A549 (cell line): Measurements from ENCODE around the gene BLMH. TPM values are rescaled to one million over a fixed set of nuclear protein-coding genes. Genes with fewer than 3 reads are reported as not detected.

ENCODE experiments used
- ATAC-seq, 2 experiments: fragments of 200-7000 bp in 1 of 2; fragments of >200 bp in 1 of 2; cut with Nextera tagmentation in 1 of 2; cut with Tn5 transposase in 1 of 2; 3 replicates each; pipeline versions ENCODE4 v1.8.0 to v1.9.1; 2018 to 2020; ENCODE audit warnings: mild to moderate bottlenecking in 1 of 2, moderate library complexity in 1 of 2
- CTCF ChIA-PET: fragments of 300-600 bp; sonication (Branson Sonifier 250); formaldehyde crosslinking; extraction: SDS; loops from one replicate; lab custom pipeline; 2021; ENCODE audit warnings: antibody characterized with exemption, inconsistent platforms; lab: Yijun Ruan, JAX
- POLR2A ChIA-PET: fragments of 350-600 bp; formaldehyde crosslinking; extraction: SDS; loops from one replicate; lab custom pipeline; 2021; ENCODE audit warnings: antibody characterized with exemption, inconsistent platforms; lab: Yijun Ruan, JAX
- DNase-seq, 2 experiments: peaks; one replicate each; pipeline versions ENCODE4 v3.0.0 to v3.0.0-alpha.2; 2011 to 2016; ENCODE audit warnings: low read depth in 1 of 2, low spot score in 1 of 2
- FAIRE-seq: peaks from 2 replicates; lab custom pipeline; 2011; peaks lifted over from hg19 to GRCh38; lab: Jason Lieb, UNC
- H3K27ac ChIP-seq, 2 experiments: fragments of >200 bp; sonication (Bioruptor Twin); formaldehyde crosslinking; 3 replicates each; pipeline ENCODE4 v1.5.1; 2016 to 2017
- H3K4me1 ChIP-seq: fragments of >200 bp; sonication (Bioruptor Twin); formaldehyde crosslinking; 3 replicates; pipeline ENCODE4 v1.6.1; 2016
- H3K4me2 ChIP-seq: fragments of >200 bp; sonication (Bioruptor Twin); formaldehyde crosslinking; 3 replicates; pipeline ENCODE4 v1.6.1; 2016
- H3K4me3 ChIP-seq: fragments of >200 bp; sonication (Bioruptor Twin); formaldehyde crosslinking; 3 replicates; pipeline ENCODE4 v1.5.1; 2016
- H3K9me3 ChIP-seq: fragments of >200 bp; sonication (Bioruptor Twin); formaldehyde crosslinking; 3 replicates; pipeline ENCODE4 v1.6.1; 2016
- BHLHE40 ChIP-seq: IDR thresholded peaks from 2 replicates; pipeline ENCODE4 v1.6.1; 2012; ENCODE audit warnings: low read depth, low read length, inconsistent platforms
- CBX2 ChIP-seq: fragments of 200-600 bp; sonication (generic); IDR thresholded peaks from 2 replicates; pipeline ENCODE4 v1.6.1; 2016; ENCODE audit warnings: low read depth, mild to moderate bottlenecking, borderline replicate concordance
- E2F6 ChIP-seq: IDR thresholded peaks from 2 replicates; pipeline ENCODE4 v1.6.1; 2012; ENCODE audit warnings: low read depth, borderline replicate concordance
- ESRRA ChIP-seq: fragments of 150-350 bp; IDR thresholded peaks from 2 replicates; pipeline ENCODE4 v1.6.1; 2014; ENCODE audit warnings: mild to moderate bottlenecking, low read length, borderline replicate concordance
- FOSB ChIP-seq: fragments of 250-450 bp; sonication (Bioruptor Pico); IDR thresholded peaks from 2 replicates; pipeline ENCODE4 v1.5.0; 2020; ENCODE audit warnings: mild to moderate bottlenecking, moderate library complexity
- FOSL2 ChIP-seq, 2 experiments: fragments of 450-650 bp in 1 of 2; fragments of >200 bp in 1 of 2; sonication (Bioruptor Twin) in 1 of 2; formaldehyde crosslinking; IDR thresholded peaks; 2 replicates each; pipeline versions ENCODE4 v1.5.0 to v1.6.1; 2016 to 2020; ENCODE audit warnings: mild to moderate bottlenecking in 1 of 2, moderate library complexity in 1 of 2
- HOXB13 ChIP-seq: fragments of 250-450 bp; sonication (Bioruptor Pico); IDR thresholded peaks from 2 replicates; pipeline ENCODE4 v1.5.0; 2020; ENCODE audit warnings: low read depth, mild to moderate bottlenecking, moderate library complexity
- KDM1A ChIP-seq: fragments of 200-600 bp; sonication (generic); IDR thresholded peaks from 2 replicates; pipeline ENCODE4 v1.6.1; 2016; ENCODE audit warnings: low read depth, mild to moderate bottlenecking
- KDM5A ChIP-seq: fragments of 200-600 bp; sonication (generic); IDR thresholded peaks from 2 replicates; pipeline ENCODE4 v1.6.1; 2016; ENCODE audit warnings: antibody characterized with exemption, mild to moderate bottlenecking
- MAFK ChIP-seq: fragments of 450-650 bp; IDR thresholded peaks from 2 replicates; pipeline ENCODE4 v1.6.1; 2014; ENCODE audit not compliant: partially characterized antibody
- MAZ ChIP-seq: fragments of 150-350 bp; IDR thresholded peaks from 2 replicates; pipeline ENCODE4 v1.6.1; 2014; ENCODE audit warnings: antibody characterized with exemption, low read depth, low read length, borderline replicate concordance
- MYC ChIP-seq: IDR thresholded peaks from 2 replicates; pipeline ENCODE4 v1.6.1; 2012; ENCODE audit warnings: mild to moderate bottlenecking, inconsistent platforms, low read length, improper control_type of control experiment, borderline replicate concordance
- POLR2A ChIP-seq: IDR thresholded peaks from 2 replicates; pipeline ENCODE4 v1.6.1; 2012; ENCODE audit warnings: mild to moderate bottlenecking, low read length
- REST ChIP-seq: fragments of 200-600 bp; sonication (generic); IDR thresholded peaks from 2 replicates; pipeline ENCODE4 v1.6.1; 2016; ENCODE audit warnings: antibody characterized with exemption, mild to moderate bottlenecking, moderate library complexity
- TFCP2L1 ChIP-seq: fragments of 250-450 bp; sonication (Bioruptor Pico); IDR thresholded peaks from 2 replicates; pipeline ENCODE4 v1.5.0; 2021; ENCODE audit warnings: mild to moderate bottlenecking
- TP53 ChIP-seq: fragments of 250-450 bp; sonication (Bioruptor Pico); IDR thresholded peaks from 2 replicates; pipeline ENCODE4 v1.5.0; 2021; ENCODE audit warnings: mild to moderate bottlenecking, moderate library complexity
- WGBS: methylation state at CpG from one replicate; pipeline ENCODE4 v1.1.6; 2017; ENCODE audit errors: missing lambda C conversion rate; 5-methylcytosine and 5-hydroxymethylcytosine counted together
- polyA plus RNA-seq, 4 experiments: library from polyadenylated mRNA; depleted of rRNA in 3 of 4; stranded (reverse); fragments of >200 nt; fragmentation: RNase III in 1 of 4; extraction: RNeasy Plus Mini Kit Qiagen cat#74134 plus additional on column Dnase treatment in 1 of 4; gene quantifications; 2 replicates in 3 of 4; 3 replicates in 1 of 4; pipeline ENCODE4 v1.2.3, GENCODE V29; 2011 to 2017
- TF ChIP-seq, protein P1 (sequence below): fragments of 250-450 bp; sonication (Bioruptor Pico); IDR thresholded peaks from 2 replicates; pipeline ENCODE4 v1.5.0; 2020; ENCODE audit warnings: low read depth, mild to moderate bottlenecking, moderate library complexity
- TF ChIP-seq, protein P2 (sequence below): fragments of >200 bp; sonication (Bioruptor Twin); formaldehyde crosslinking; IDR thresholded peaks from 3 replicates; pipeline ENCODE4 v1.5.1; 2016
- TF ChIP-seq, protein P3 (sequence below): fragments of >200 bp; sonication (Bioruptor Twin); formaldehyde crosslinking; IDR thresholded peaks from 3 replicates; pipeline ENCODE4 v1.6.1; 2016

Gene BLMH
- polyA plus RNA-seq, 2 of the 4 experiments (the other 2 are of a cell fraction), result 38.5 to 66.4 TPM

- Histone ChIP-seq H3K9me3 (no peaks in the 10 kb centered on the region), H3K4me1 (no peaks in the 10 kb centered on the region), H3K4me2 (no peak overlapping the region), H3K4me3 (no peak overlapping the region), H3K27ac (no peak overlapping the region)
- no peak for TF ChIP-seq ESRRA
- no peak for TF ChIP-seq MAZ
- TF ChIP-seq, protein P1, sequence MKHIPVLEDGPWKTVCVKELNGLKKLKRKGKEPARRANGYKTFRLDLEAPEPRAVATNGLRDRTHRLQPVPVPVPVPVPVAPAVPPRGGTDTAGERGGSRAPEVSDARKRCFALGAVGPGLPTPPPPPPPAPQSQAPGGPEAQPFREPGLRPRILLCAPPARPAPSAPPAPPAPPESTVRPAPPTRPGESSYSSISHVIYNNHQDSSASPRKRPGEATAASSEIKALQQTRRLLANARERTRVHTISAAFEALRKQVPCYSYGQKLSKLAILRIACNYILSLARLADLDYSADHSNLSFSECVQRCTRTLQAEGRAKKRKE (CRISPR knock-in tag), result no peak
- ATAC-seq (no peak), FAIRE-seq (no peak), DNase-seq (no peak)
- CTCF ChIA-PET, result interaction anchor here (0.6 to 1.5 kb wide), 4 partner anchors 23 to 148 kb away, joined by 3 to 5 read pairs (median 4); no protein-coding TSS in a partner anchor
- POLR2A ChIA-PET, result no interaction called here
These were observed 39.8 kb downstream of the BLMH start for GRCh38 chr17:30251931-30252330.

GRCh38 chr17:30249460-30249859, 42.3 kb downstream of the BLMH start:
- WGBS, result 93% methylated on average over 5 of the region's 5 CpGs
- CTCF ChIA-PET, result interaction anchor here (1.0 to 2.3 kb wide), 5 partner anchors 12 to 156 kb away, joined by 3 to 10 read pairs (median 5); no protein-coding TSS in a partner anchor
- POLR2A ChIA-PET, result no interaction called here
- H3K4me2 ChIP-seq, result no peak overlapping the region
- TF ChIP-seq MAFK (no peak), POLR2A (no peak), REST (no peak), FOSB (CRISPR knock-in tag) (no peak), CBX2 (no peak), BHLHE40 (no peak), KDM5A (no peak), E2F6 (no peak)
- TF ChIP-seq, protein P2, sequence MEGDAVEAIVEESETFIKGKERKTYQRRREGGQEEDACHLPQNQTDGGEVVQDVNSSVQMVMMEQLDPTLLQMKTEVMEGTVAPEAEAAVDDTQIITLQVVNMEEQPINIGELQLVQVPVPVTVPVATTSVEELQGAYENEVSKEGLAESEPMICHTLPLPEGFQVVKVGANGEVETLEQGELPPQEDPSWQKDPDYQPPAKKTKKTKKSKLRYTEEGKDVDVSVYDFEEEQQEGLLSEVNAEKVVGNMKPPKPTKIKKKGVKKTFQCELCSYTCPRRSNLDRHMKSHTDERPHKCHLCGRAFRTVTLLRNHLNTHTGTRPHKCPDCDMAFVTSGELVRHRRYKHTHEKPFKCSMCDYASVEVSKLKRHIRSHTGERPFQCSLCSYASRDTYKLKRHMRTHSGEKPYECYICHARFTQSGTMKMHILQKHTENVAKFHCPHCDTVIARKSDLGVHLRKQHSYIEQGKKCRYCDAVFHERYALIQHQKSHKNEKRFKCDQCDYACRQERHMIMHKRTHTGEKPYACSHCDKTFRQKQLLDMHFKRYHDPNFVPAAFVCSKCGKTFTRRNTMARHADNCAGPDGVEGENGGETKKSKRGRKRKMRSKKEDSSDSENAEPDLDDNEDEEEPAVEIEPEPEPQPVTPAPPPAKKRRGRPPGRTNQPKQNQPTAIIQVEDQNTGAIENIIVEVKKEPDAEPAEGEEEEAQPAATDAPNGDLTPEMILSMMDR, result no peak
- TF ChIP-seq, all 56 proteins: peak for 0
- no peaks in the 10 kb centered on the region for H3K4me1 ChIP-seq
- H3K27ac ChIP-seq, result no peak overlapping the region
- DNase-seq (no peak), FAIRE-seq (no peak), ATAC-seq (no peak)
- no peaks in the 10 kb centered on the region for H3K9me3 ChIP-seq
- no peak overlapping the region for H3K4me3 ChIP-seq

GRCh38 chr17:30248786-30249185, 43.0 kb downstream of the BLMH start:
- ATAC-seq, result no peak
- DNase-seq, result no peak
- Histone ChIP-seq H3K9me3 (no peaks in the 10 kb centered on the region), H3K4me3 (no peak overlapping the region), H3K4me2 (no peak overlapping the region), H3K27ac (no peak overlapping the region), H3K4me1 (no peaks in the 10 kb centered on the region)
- TF ChIP-seq, protein P3, sequence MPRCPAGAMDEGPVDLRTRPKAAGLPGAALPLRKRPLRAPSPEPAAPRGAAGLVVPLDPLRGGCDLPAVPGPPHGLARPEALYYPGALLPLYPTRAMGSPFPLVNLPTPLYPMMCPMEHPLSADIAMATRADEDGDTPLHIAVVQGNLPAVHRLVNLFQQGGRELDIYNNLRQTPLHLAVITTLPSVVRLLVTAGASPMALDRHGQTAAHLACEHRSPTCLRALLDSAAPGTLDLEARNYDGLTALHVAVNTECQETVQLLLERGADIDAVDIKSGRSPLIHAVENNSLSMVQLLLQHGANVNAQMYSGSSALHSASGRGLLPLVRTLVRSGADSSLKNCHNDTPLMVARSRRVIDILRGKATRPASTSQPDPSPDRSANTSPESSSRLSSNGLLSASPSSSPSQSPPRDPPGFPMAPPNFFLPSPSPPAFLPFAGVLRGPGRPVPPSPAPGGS, result no peak
- TF ChIP-seq CBX2 (no peak), FOSL2 (IDR thresholded peaks at IDR 0.05) (no peak), FOSL2 (CRISPR knock-in tag; IDR thresholded peaks at IDR 0.05) (no peak), FOSB (CRISPR knock-in tag) (no peak), MYC (no peak), TFCP2L1 (CRISPR knock-in tag) (no peak), TP53 (CRISPR knock-in tag) (no peak), HOXB13 (CRISPR knock-in tag) (no peak), KDM1A (no peak)
- ChIA-PET POLR2A (no interaction called here), CTCF (interaction anchor here (0.8 to 2.3 kb wide), 5 partner anchors 10 to 145 kb away, joined by 3 to 10 read pairs (median 5); no protein-coding TSS in a partner anchor)
- no peak for FAIRE-seq
- 93% methylated on average over 2 of the region's 2 CpGs for WGBS
